Endodermal cell (in vitro differentiated cells): ENCODE results near the gene ANKRD34C. TPM values are rescaled to one million over a fixed set of nuclear protein-coding genes. Genes with fewer than 3 reads are reported as not detected.
A peak's percentile ranks its signal among the peaks of the same experiment; 100 is the strongest.
"Not testable (repeated sequence)": the region's sequence is repeated elsewhere in the genome, so short reads cannot be mapped to it uniquely, and the experiment has no call there.

ENCODE experiments used
- DNase-seq: peaks from one replicate; pipeline ENCODE4 v3.0.0-alpha.2; 2017
- H3K27ac ChIP-seq: 2 replicates; pipeline ENCODE4 v1.5.1; 2013; ENCODE audit warnings: mild to moderate bottlenecking, low read depth, low read length, moderate library complexity
- H3K27me3 ChIP-seq: 2 replicates; pipeline ENCODE4 v1.6.1; 2013; ENCODE audit warnings: mild to moderate bottlenecking, low read length, moderate library complexity; ENCODE audit not compliant: insufficient read depth, control insufficient read depth, poor library complexity, severe bottlenecking
- H3K36me3 ChIP-seq: 2 replicates; pipeline ENCODE4 v1.7.0; 2013; ENCODE audit warnings: mild to moderate bottlenecking, low read length, moderate library complexity; ENCODE audit not compliant: control insufficient read depth, insufficient read depth
- H3K4me1 ChIP-seq: one replicate; pipeline ENCODE4 v1.7.0; 2013; ENCODE audit warnings: low read length; ENCODE audit not compliant: control insufficient read depth, insufficient read depth
- H3K4me3 ChIP-seq: 2 replicates; pipeline ENCODE4 v1.5.1; 2013; ENCODE audit warnings: mild to moderate bottlenecking, low read length, moderate library complexity
- H3K9ac ChIP-seq: 2 replicates; pipeline ENCODE4 v1.6.1; 2013; ENCODE audit warnings: mild to moderate bottlenecking, low read length, moderate library complexity; ENCODE audit not compliant: poor library complexity, severe bottlenecking; ENCODE audit errors: extremely low read depth
- H3K9me3 ChIP-seq: 2 replicates; pipeline ENCODE4 v1.6.1; 2013; ENCODE audit warnings: mild to moderate bottlenecking, low read length, moderate library complexity; ENCODE audit not compliant: control insufficient read depth
- H3K27ac Mint-ChIP-seq: 2 replicates; pipeline ENCODE4 v1.8.0; 2020; ENCODE audit warnings: mixed read lengths
- H3K27me3 Mint-ChIP-seq: 2 replicates; pipeline ENCODE4 v1.8.0; 2021; ENCODE audit warnings: mild to moderate bottlenecking, mixed read lengths; ENCODE audit not compliant: insufficient read depth
- H3K36me3 Mint-ChIP-seq: 2 replicates; pipeline ENCODE4 v1.8.0; 2020; ENCODE audit warnings: low read depth, mixed read lengths
- H3K4me1 Mint-ChIP-seq: 2 replicates; pipeline ENCODE4 v1.8.0; 2020; ENCODE audit warnings: mixed read lengths
- H3K4me3 Mint-ChIP-seq: 2 replicates; pipeline ENCODE4 v1.8.0; 2020; ENCODE audit warnings: mild to moderate bottlenecking, moderate library complexity, mixed read lengths
- H3K9me3 Mint-ChIP-seq: 2 replicates; pipeline ENCODE4 v1.8.0; 2020; ENCODE audit warnings: mild to moderate bottlenecking, mixed read lengths
- CTCF ChIP-seq: fragments of 200-600 bp; sonication (generic); conservative IDR thresholded peaks from 2 replicates; pipeline ENCODE4 v1.5.0; 2021; ENCODE audit warnings: antibody characterized with exemption, mild to moderate bottlenecking
- WGBS, 2 experiments: methylation state at CpG; one replicate each; pipeline versions ENCODE4 v1.1.5 to v1.1.7; 2013; ENCODE audit warnings: missing lambda C conversion rate in 2 of 2, mixed read lengths in 1 of 2; ENCODE audit not compliant: insufficient coverage in 1 of 2, insufficient read length in 1 of 2; 5-methylcytosine and 5-hydroxymethylcytosine counted together
- total RNA-seq, 2 donors: library from RNA; stranded (reverse); fragmentation: NEBNext Ultra II Directional in 1 of 2; extraction: Animal tissue kit (Norgen Biotek cat#: 25700) in 1 of 2; gene quantifications; 2 replicates in 1 of 2; 3 replicates in 1 of 2; pipeline ENCODE4 v1.2.1, GENCODE V29; 2021

Gene ANKRD34C
- total RNA-seq, 2 donors from 2014 or later: not detected

GRCh38 chr15:79315623-79316328 lies 33.3 kb downstream of the ANKRD34C start:
- Histone ChIP-seq H3K9me3 (no peaks in the 10 kb centered on the region), H3K4me1 (peaks cover 5% of the 10 kb centered on the region), H3K9ac (no peak overlapping the region), H3K27me3 (no peaks in the 10 kb centered on the region), H3K4me3 (no peak overlapping the region), H3K36me3 (peaks cover 55% of the 10 kb centered on the region), H3K27ac (no peak overlapping the region)
- no peak for DNase-seq
- 84 to 100% methylated on average over 4 to 10 of the region's 10 CpGs for WGBS, 2 experiments
- Mint-ChIP-seq H3K9me3 (peaks cover 11% of the 10 kb centered on the region), H3K4me3 (no peak overlapping the region), H3K27ac (no peak overlapping the region), H3K4me1 (peaks cover 11% of the 10 kb centered on the region), H3K36me3 (peaks cover 76% of the 10 kb centered on the region), H3K27me3 (no peaks in the 10 kb centered on the region)
- no peak for TF ChIP-seq CTCF

GRCh38 chr15:79316864-79317263 lies 34.3 kb downstream of the ANKRD34C start:
- H3K36me3 ChIP-seq: peaks cover 66% of the 10 kb centered on the region
- no peaks in the 10 kb centered on the region for H3K9me3 ChIP-seq
- peaks cover 8% of the 10 kb centered on the region for H3K4me1 Mint-ChIP-seq
- no peak for TF ChIP-seq CTCF
- H3K9ac ChIP-seq: no peak overlapping the region
- no peaks in the 10 kb centered on the region for H3K27me3 ChIP-seq
- H3K27ac Mint-ChIP-seq: no peak overlapping the region
- H3K27ac ChIP-seq: no peak overlapping the region
- H3K9me3 Mint-ChIP-seq: peaks cover 11% of the 10 kb centered on the region
- H3K4me3 Mint-ChIP-seq: no peak overlapping the region
- H3K36me3 Mint-ChIP-seq: peaks cover 86% of the 10 kb centered on the region
- DNase-seq: no peak
- no peaks in the 10 kb centered on the region for H3K27me3 Mint-ChIP-seq
- H3K4me1 ChIP-seq: peaks cover 5% of the 10 kb centered on the region
- no peak overlapping the region for H3K4me3 ChIP-seq
- WGBS, 2 experiments: 90 to 94% methylated on average over 7 to 9 of the region's 9 CpGs

GRCh38 chr15:79319973-79320372 lies 37.5 kb downstream of the ANKRD34C start:
- not testable (repeated sequence) for H3K9ac ChIP-seq, H3K27me3 Mint-ChIP-seq, H3K27ac ChIP-seq, H3K9me3 ChIP-seq, H3K4me1 Mint-ChIP-seq, H3K27ac Mint-ChIP-seq, H3K4me3 ChIP-seq, H3K4me1 ChIP-seq, H3K27me3 ChIP-seq, H3K4me3 Mint-ChIP-seq
- 93 to 97% methylated on average over 6 to 9 of the region's 9 CpGs for WGBS, 2 experiments
- Mint-ChIP-seq H3K9me3 (peaks cover 11% of the 10 kb centered on the region), H3K36me3 (peaks cover 91% of the 10 kb centered on the region)
- H3K36me3 ChIP-seq: peaks cover 68% of the 10 kb centered on the region
- DNase-seq: peak; percentile 59
- TF ChIP-seq CTCF: peak; percentile 40
